Liver (tissue), 9 donors: ENCODE results near the gene NPC1L1. TPM values are rescaled to one million over a fixed set of nuclear protein-coding genes. Genes with fewer than 3 reads are reported as not detected.
A peak's percentile ranks its signal among the peaks of the same experiment; 100 is the strongest.

Experiments used
- DNase-seq: peaks from one replicate; pipeline ENCODE4 v3.0.0-alpha.2; 2017; ENCODE audit warnings: low spot score
- H3K27ac ChIP-seq, 2 donors: one replicate each; pipeline ENCODE4 v1.7.0; 2013; ENCODE audit warnings: inconsistent platforms in 2 of 2, low read length in 2 of 2, control low read depth in 1 of 2, low read depth in 1 of 2, mild to moderate bottlenecking in 1 of 2
- H3K27me3 ChIP-seq, 4 donors: one replicate each; pipeline versions ENCODE4 v1.6.1 to v1.7.0; 2013; ENCODE audit warnings: low read length in 3 of 4, inconsistent platforms in 1 of 4, mild to moderate bottlenecking in 1 of 4, moderate library complexity in 1 of 4; ENCODE audit not compliant: control insufficient read depth in 4 of 4, insufficient read depth in 4 of 4
- H3K36me3 ChIP-seq, 4 donors: one replicate each; pipeline versions ENCODE4 v1.6.1 to v1.7.0; 2013; ENCODE audit warnings: low read length in 3 of 4, mild to moderate bottlenecking in 3 of 4, low read depth in 1 of 4, moderate library complexity in 1 of 4; ENCODE audit not compliant: control insufficient read depth in 4 of 4, insufficient read depth in 3 of 4
- H3K4me1 ChIP-seq, 4 donors: one replicate each; pipeline versions ENCODE4 v1.6.1 to v1.7.0; 2013; ENCODE audit warnings: low read length in 3 of 4, mild to moderate bottlenecking in 3 of 4, moderate library complexity in 1 of 4; ENCODE audit not compliant: control insufficient read depth in 4 of 4, insufficient read depth in 4 of 4
- H3K4me3 ChIP-seq, 3 donors: one replicate each; pipeline versions ENCODE4 v1.6.1 to v1.7.0; 2013; ENCODE audit warnings: low read length in 3 of 3, control low read depth in 1 of 3, low read depth in 1 of 3, mild to moderate bottlenecking in 1 of 3
- H3K9ac ChIP-seq, 2 donors: one replicate each; pipeline ENCODE4 v1.7.0; 2013; ENCODE audit warnings: low read length in 2 of 2, mild to moderate bottlenecking in 2 of 2, moderate library complexity in 2 of 2, control low read depth in 1 of 2, low read depth in 1 of 2
- H3K9me3 ChIP-seq, 4 donors: one replicate each; pipeline versions ENCODE4 v1.6.1 to v1.7.0; 2013; ENCODE audit warnings: low read length in 3 of 4; ENCODE audit not compliant: control insufficient read depth in 4 of 4
- EGR1 ChIP-seq, 2 donors: IDR thresholded peaks; 2 replicates each; pipeline ENCODE4 v1.6.1; 2016 to 2018; ENCODE audit warnings: antibody characterized with exemption in 2 of 2, low read depth in 2 of 2
- FOXA1 ChIP-seq: IDR thresholded peaks from 2 replicates; pipeline ENCODE4 v1.6.1; 2016; ENCODE audit warnings: antibody characterized with exemption
- FOXA2 ChIP-seq: IDR thresholded peaks from 2 replicates; pipeline ENCODE4 v1.6.1; 2016; ENCODE audit warnings: antibody characterized with exemption
- GABPA ChIP-seq, 2 donors: IDR thresholded peaks in 1 of 2; conservative IDR thresholded peaks in 1 of 2; 2 replicates each; pipeline ENCODE4 v1.6.1; 2016; ENCODE audit warnings: antibody characterized with exemption in 2 of 2, mild to moderate bottlenecking in 1 of 2, moderate library complexity in 1 of 2
- HNF4A ChIP-seq, 2 donors: conservative IDR thresholded peaks; 2 replicates each; pipeline ENCODE4 v1.6.1; 2016; ENCODE audit warnings: antibody characterized with exemption in 2 of 2, mild to moderate bottlenecking in 2 of 2
- HNF4G ChIP-seq: IDR thresholded peaks from 2 replicates; pipeline ENCODE4 v1.6.1; 2016; ENCODE audit warnings: antibody characterized with exemption
- JUND ChIP-seq, 2 donors: IDR thresholded peaks; 2 replicates each; pipeline ENCODE4 v1.6.1; 2016; ENCODE audit warnings: antibody characterized with exemption in 2 of 2
- NR2F2 ChIP-seq: IDR thresholded peaks from 2 replicates; pipeline ENCODE4 v1.6.1; 2016; ENCODE audit warnings: antibody characterized with exemption
- RAD21 ChIP-seq, 2 donors: IDR thresholded peaks; 2 replicates each; pipeline ENCODE4 v1.6.1; 2016; ENCODE audit warnings: antibody characterized with exemption in 2 of 2, mild to moderate bottlenecking in 2 of 2
- REST ChIP-seq: IDR thresholded peaks from 2 replicates; pipeline ENCODE4 v1.6.1; 2016; ENCODE audit warnings: antibody characterized with exemption, mild to moderate bottlenecking
- RXRA ChIP-seq, 2 donors: IDR thresholded peaks; 2 replicates each; pipeline ENCODE4 v1.6.1; 2017 to 2018; ENCODE audit warnings: antibody characterized with exemption in 2 of 2, mild to moderate bottlenecking in 1 of 2
- SP1 ChIP-seq: IDR thresholded peaks from 2 replicates; pipeline ENCODE4 v1.6.1; 2018; ENCODE audit warnings: antibody characterized with exemption, mild to moderate bottlenecking
- TAF1 ChIP-seq: conservative IDR thresholded peaks from 2 replicates; pipeline ENCODE4 v1.6.1; 2016; ENCODE audit warnings: antibody characterized with exemption, mild to moderate bottlenecking
- YY1 ChIP-seq: IDR thresholded peaks from 2 replicates; pipeline ENCODE4 v1.6.1; 2016; ENCODE audit warnings: antibody characterized with exemption, mild to moderate bottlenecking
- WGBS: extraction: QIAGEN DNeasy Blood & Tissue Kit; methylation state at CpG from one replicate; pipeline ENCODE4 v1.1.7; 2013; 5-methylcytosine and 5-hydroxymethylcytosine counted together
- polyA plus RNA-seq, 2 donors: library from polyadenylated mRNA; stranded (reverse) in 1 of 2; unstranded in 1 of 2; fragments of 200-250 nt in 1 of 2; fragments of >200 nt in 1 of 2; fragmentation: Nextera tagmentation in 1 of 2; extraction: Ambion mirVana in 1 of 2; gene quantifications; one replicate each; pipeline versions ENCODE4 v1.2.1 to v1.2.3, GENCODE V29; 2013 to 2015
- total RNA-seq, 2 donors: library from RNA; depleted of rRNA; stranded (reverse); fragments of >200 nt; gene quantifications; one replicate each; pipeline ENCODE4 v1.2.3, GENCODE V29; 2014
- TF ChIP-seq, protein P1 (sequence below): IDR thresholded peaks from 2 replicates; pipeline ENCODE4 v1.6.1; 2016; ENCODE audit warnings: antibody characterized with exemption
- TF ChIP-seq, protein P2 (sequence below): IDR thresholded peaks from 2 replicates; pipeline ENCODE4 v1.6.1; 2016; ENCODE audit warnings: antibody characterized with exemption
- donor health status: healthy.
- donor health status: healthy.
- donor health status: healthy.
- donor health status: healthy.
- donor health status: healthy.

Gene NPC1L1
- total and polyA plus RNA-seq, 4 donors = 7.2 to 22.1 (median 15.3) TPM

GRCh38 chr7:44583146-44583865, 42.2 kb upstream of the NPC1L1 start:
- Histone ChIP-seq H3K4me3 (peak overlapping the region in 2 of 3 donors; percentile 22 to 59), H3K27me3 (no peaks in the 10 kb centered on the region), H3K27ac (peak overlapping the region; percentile 84 to 98), H3K9ac (peak overlapping the region in 1 of 2 donors; percentile 96), H3K9me3 (no peaks in the 10 kb centered on the region), H3K4me1 (peaks cover 4 to 20% (median 8%) of the 10 kb centered on the region in 4 donors), H3K36me3 (peaks cover 4 to 14% (median 10%) of the 10 kb centered on the region in 4 donors)
- DNase-seq = no peak
- TF ChIP-seq YY1 = no peak
- no peak for TF ChIP-seq REST
- TF ChIP-seq SP1 = no peak
- TF ChIP-seq RAD21 (IDR thresholded peaks at IDR 0.05) = no peak
- TF ChIP-seq HNF4A (conservative IDR thresholded peaks at IDR 0.05) = no peak
- no peak for TF ChIP-seq EGR1 (IDR thresholded peaks at IDR 0.05; ENCODE audit: low read depth in 2 of 2)
- no peak for TF ChIP-seq FOXA2
- no peak for TF ChIP-seq RXRA (IDR thresholded peaks at IDR 0.05)
- TF ChIP-seq GABPA (IDR thresholded peaks at IDR 0.05 in 1 of 2, conservative IDR thresholded peaks at IDR 0.05 in 1 of 2) = no peak
- TF ChIP-seq, protein P1, sequence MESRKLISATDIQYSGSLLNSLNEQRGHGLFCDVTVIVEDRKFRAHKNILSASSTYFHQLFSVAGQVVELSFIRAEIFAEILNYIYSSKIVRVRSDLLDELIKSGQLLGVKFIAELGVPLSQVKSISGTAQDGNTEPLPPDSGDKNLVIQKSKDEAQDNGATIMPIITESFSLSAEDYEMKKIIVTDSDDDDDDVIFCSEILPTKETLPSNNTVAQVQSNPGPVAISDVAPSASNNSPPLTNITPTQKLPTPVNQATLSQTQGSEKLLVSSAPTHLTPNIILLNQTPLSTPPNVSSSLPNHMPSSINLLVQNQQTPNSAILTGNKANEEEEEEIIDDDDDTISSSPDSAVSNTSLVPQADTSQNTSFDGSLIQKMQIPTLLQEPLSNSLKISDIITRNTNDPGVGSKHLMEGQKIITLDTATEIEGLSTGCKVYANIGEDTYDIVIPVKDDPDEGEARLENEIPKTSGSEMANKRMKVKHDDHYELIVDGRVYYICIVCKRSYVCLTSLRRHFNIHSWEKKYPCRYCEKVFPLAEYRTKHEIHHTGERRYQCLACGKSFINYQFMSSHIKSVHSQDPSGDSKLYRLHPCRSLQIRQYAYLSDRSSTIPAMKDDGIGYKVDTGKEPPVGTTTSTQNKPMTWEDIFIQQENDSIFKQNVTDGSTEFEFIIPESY = no peak
- TF ChIP-seq JUND (IDR thresholded peaks at IDR 0.05) = no peak
- no peak for TF ChIP-seq NR2F2
- TF ChIP-seq, protein P2, sequence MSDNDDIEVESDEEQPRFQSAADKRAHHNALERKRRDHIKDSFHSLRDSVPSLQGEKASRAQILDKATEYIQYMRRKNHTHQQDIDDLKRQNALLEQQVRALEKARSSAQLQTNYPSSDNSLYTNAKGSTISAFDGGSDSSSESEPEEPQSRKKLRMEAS = no peak
- no peak for TF ChIP-seq TAF1
- WGBS = 90% methylated on average over 13 of the region's 13 CpGs

DNA sequence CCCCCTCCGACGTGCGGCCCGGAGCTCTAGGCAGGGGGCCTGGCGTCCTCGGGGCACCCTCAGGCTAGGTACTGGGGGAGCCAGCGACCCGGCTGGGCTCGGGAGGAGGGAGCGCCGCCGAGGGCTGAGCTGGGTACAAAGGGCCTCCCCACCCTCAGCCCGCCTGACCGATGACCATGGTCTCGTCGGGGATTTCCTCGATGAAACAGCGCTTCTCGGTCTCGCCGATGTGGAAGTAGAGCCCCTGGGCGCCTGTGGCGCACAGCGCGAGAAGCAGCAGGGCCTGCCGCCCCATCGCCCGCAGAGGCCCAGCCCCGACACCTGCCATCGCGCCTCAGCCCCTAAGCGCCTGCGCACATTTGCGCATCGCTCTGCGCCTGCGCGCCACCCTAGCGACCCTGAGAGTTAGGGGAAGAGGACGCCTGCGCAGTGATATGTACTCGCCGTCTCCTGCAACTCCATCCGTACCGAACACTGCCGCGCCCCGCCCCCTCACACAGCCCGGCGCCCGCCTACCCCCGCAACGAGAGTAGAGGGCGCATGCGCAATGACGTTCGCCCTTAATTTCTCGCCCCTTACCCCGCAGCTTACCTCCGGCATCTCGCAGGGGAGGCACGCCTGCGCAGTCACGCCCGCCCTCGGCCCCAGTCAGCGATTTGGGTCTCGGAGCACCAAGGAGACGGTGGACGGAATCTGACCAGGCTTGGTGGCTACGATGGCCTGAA, 40.9 kb upstream of the NPC1L1 start, which contains the start of gene TMED4:
Gene TMED4, minus strand, starts transcription at position 353 of the 725 bp plus-strand sequence. Its CDS starts 25 bp downstream, at position 328.
- H3K9ac ChIP-seq = peak within 1 kb of the TSS; percentile 76 to 96
- H3K27me3 ChIP-seq = no peaks in the 10 kb centered on the region
- WGBS = under 1% methylated on average over 71 of the region's 71 CpGs
- H3K9me3 ChIP-seq = no peaks in the 10 kb centered on the region
- peaks cover 4 to 18% (median 15%) of the 10 kb centered on the region in 4 donors for H3K36me3 ChIP-seq
- peak; percentile 100 for DNase-seq
- H3K27ac ChIP-seq = peak within 1 kb of the TSS; percentile 84 to 98
- H3K4me3 ChIP-seq = peak within 1 kb of the TSS; percentile 64 to 92 (median 66)
- H3K4me1 ChIP-seq = peaks cover 4 to 16% (median 8%) of the 10 kb centered on the region in 4 donors
- no peak for TF ChIP-seq HNF4G
- TF ChIP-seq HNF4A (conservative IDR thresholded peaks at IDR 0.05) = peak in 1 of 2 donors; percentile 52
- peak; percentile 93 for TF ChIP-seq TAF1
- TF ChIP-seq, protein P1 = peak; percentile 84
- peak; percentile 87 for TF ChIP-seq YY1
- no peak for TF ChIP-seq FOXA2
- TF ChIP-seq EGR1 (IDR thresholded peaks at IDR 0.05; ENCODE audit: low read depth in 2 of 2) = peak; percentile 83 to 96
- TF ChIP-seq FOXA1 = no peak
- TF ChIP-seq, protein P2 = peak; percentile 35
- TF ChIP-seq REST = peak; percentile 83
- TF ChIP-seq NR2F2 = no peak
- TF ChIP-seq GABPA (IDR thresholded peaks at IDR 0.05 in 1 of 2, conservative IDR thresholded peaks at IDR 0.05 in 1 of 2) = peak in 1 of 2 donors; percentile 81
- peak in 1 of 2 donors; percentile 47 for TF ChIP-seq RXRA (IDR thresholded peaks at IDR 0.05)
- peak in 1 of 2 donors; percentile 28 for TF ChIP-seq JUND (IDR thresholded peaks at IDR 0.05)
